ENCODE results near the gene PCARE.

GRCh38 chr2:29084554-29084953, 10.2 kb upstream of the PCARE start:
- TF ChIP-seq SP1 (IDR thresholded peaks at IDR 0.05) (no peak), ZNF384 (IDR thresholded peaks at IDR 0.05) (no peak)

Measured in HEK293T (cell line).